ENCODE data around the gene LY6G6F. TPM values are rescaled to one million over a fixed set of nuclear protein-coding genes. Genes with fewer than 3 reads are reported as not detected.

LY6G6F gene
- total RNA-seq, 1 donor from 2014 or later: not detected

DNA sequence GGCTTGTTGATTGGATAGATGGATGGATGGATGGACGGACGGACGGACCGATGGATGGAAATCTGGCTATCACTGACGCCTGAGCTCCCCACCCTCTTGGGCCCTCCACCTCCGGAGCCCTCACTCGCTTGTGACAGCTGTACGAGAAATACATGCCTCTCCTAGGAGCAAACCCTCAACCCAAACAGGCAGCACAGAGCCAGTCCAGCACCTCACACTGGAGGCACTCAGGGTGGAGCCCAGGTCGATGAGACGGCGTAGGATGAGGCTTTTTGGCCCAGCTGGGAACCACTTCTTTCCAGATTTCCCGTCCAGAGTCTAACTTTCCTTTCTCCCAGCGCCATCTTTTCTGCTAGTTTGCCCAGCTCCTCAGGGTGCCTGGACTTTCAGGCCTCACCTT is 23.1 kb upstream of the LY6G6F start:
- H3K4me3 Mint-ChIP-seq: peak overlapping the region; percentile 87
- TF ChIP-seq, protein P1, sequence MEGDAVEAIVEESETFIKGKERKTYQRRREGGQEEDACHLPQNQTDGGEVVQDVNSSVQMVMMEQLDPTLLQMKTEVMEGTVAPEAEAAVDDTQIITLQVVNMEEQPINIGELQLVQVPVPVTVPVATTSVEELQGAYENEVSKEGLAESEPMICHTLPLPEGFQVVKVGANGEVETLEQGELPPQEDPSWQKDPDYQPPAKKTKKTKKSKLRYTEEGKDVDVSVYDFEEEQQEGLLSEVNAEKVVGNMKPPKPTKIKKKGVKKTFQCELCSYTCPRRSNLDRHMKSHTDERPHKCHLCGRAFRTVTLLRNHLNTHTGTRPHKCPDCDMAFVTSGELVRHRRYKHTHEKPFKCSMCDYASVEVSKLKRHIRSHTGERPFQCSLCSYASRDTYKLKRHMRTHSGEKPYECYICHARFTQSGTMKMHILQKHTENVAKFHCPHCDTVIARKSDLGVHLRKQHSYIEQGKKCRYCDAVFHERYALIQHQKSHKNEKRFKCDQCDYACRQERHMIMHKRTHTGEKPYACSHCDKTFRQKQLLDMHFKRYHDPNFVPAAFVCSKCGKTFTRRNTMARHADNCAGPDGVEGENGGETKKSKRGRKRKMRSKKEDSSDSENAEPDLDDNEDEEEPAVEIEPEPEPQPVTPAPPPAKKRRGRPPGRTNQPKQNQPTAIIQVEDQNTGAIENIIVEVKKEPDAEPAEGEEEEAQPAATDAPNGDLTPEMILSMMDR (conservative IDR thresholded peaks at IDR 0.05): no peak
- peak overlapping the region; percentile 95 for H3K27ac Mint-ChIP-seq
- peaks cover 5% of the 10 kb centered on the region for H3K36me3 Mint-ChIP-seq
- DNase-seq (ENCODE audit: extremely low spot score, unreplicated experiment): no peak
- no peaks in the 10 kb centered on the region for H3K27me3 Mint-ChIP-seq
- H3K9me3 Mint-ChIP-seq: no peaks in the 10 kb centered on the region
- H3K4me1 Mint-ChIP-seq (ENCODE audit: unreplicated experiment): peaks cover 20% of the 10 kb centered on the region

- peak overlapping the region; percentile 10 for H3K27ac Mint-ChIP-seq
- TF ChIP-seq, protein P1 (conservative IDR thresholded peaks at IDR 0.05): no peak
Observed at GRCh38 chr6:31686483-31686882, 20.2 kb upstream of the LY6G6F start.

DNA sequence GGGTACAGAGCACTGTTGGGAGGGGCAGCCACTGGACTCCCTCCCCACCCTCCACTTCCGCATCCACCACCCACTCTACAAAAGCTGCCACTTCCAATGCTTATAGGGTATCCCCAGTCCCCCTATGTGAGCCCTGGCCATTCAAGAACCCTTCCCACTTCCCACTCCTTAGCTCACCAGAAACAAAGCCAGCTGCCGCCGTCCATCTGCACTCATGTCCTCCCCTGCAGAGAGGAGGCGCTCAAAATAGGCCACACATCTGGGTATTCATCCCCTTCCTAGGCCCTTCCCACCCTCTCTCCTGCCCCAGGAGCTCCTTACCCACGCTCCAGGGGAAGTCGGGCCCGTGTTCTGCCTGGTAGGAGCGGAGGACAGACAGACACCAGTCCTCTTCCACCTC is 19.3 kb upstream of the LY6G6F start:
- no peaks in the 10 kb centered on the region for H3K9me3 Mint-ChIP-seq
- peaks cover 13% of the 10 kb centered on the region for H3K36me3 Mint-ChIP-seq
- TF ChIP-seq, protein P1 (conservative IDR thresholded peaks at IDR 0.05): no peak
- no peak overlapping the region for H3K4me3 Mint-ChIP-seq
- H3K27ac Mint-ChIP-seq: no peak overlapping the region
- DNase-seq (ENCODE audit: extremely low spot score, unreplicated experiment): no peak
- H3K27me3 Mint-ChIP-seq: no peaks in the 10 kb centered on the region
- peaks cover 7% of the 10 kb centered on the region for H3K4me1 Mint-ChIP-seq (ENCODE audit: unreplicated experiment)

More at GRCh38 chr6:31686483-31686882, 20.2 kb upstream of the LY6G6F start:
- Mint-ChIP-seq H3K4me3 (no peak overlapping the region), H3K27me3 (no peaks in the 10 kb centered on the region), H3K9me3 (no peaks in the 10 kb centered on the region), H3K4me1 (ENCODE audit: unreplicated experiment) (peaks cover 10% of the 10 kb centered on the region), H3K36me3 (peaks cover 13% of the 10 kb centered on the region)
- DNase-seq (ENCODE audit: extremely low spot score, unreplicated experiment): no peak

GRCh38 chr6:31687860-31688693 is 18.6 kb upstream of the LY6G6F start:
- Mint-ChIP-seq H3K4me3 (no peak overlapping the region), H3K9me3 (no peaks in the 10 kb centered on the region)
- no peak for DNase-seq (ENCODE audit: extremely low spot score, unreplicated experiment)

GRCh38 chr6:31689249-31690110 is 17.2 kb upstream of the LY6G6F start:
- H3K27ac Mint-ChIP-seq: peak overlapping the region; percentile 90
- H3K4me1 Mint-ChIP-seq (ENCODE audit: unreplicated experiment): no peaks in the 10 kb centered on the region
- TF ChIP-seq, protein P1 (conservative IDR thresholded peaks at IDR 0.05): peak; percentile 57
- no peaks in the 10 kb centered on the region for H3K9me3 Mint-ChIP-seq
- no peak overlapping the region for H3K4me3 Mint-ChIP-seq
- H3K27me3 Mint-ChIP-seq: no peaks in the 10 kb centered on the region
- peaks cover 13% of the 10 kb centered on the region for H3K36me3 Mint-ChIP-seq
- no peak for DNase-seq (ENCODE audit: extremely low spot score, unreplicated experiment)

More at GRCh38 chr6:31687860-31688693, 18.6 kb upstream of the LY6G6F start:
- Mint-ChIP-seq H3K36me3 (peaks cover 13% of the 10 kb centered on the region), H3K27me3 (no peaks in the 10 kb centered on the region), H3K27ac (no peak overlapping the region), H3K4me1 (ENCODE audit: unreplicated experiment) (peaks cover 6% of the 10 kb centered on the region)
- TF ChIP-seq, protein P1 (conservative IDR thresholded peaks at IDR 0.05): no peak

All from type B pancreatic cell (in vitro differentiated cells).